Islet of Langerhans (tissue), 1 donor: ENCODE measurements around the gene PTCH1.
A peak's percentile ranks its signal among the peaks of the same experiment; 100 is the strongest.

Source experiments
- FAIRE-seq: peaks from one replicate; lab custom pipeline; 2011; peaks lifted over from hg19 to GRCh38; lab: Jason Lieb, UNC

PTCH1 gene

GRCh38 chr9:95511952-95512708 is 4.6 kb downstream of the PTCH1 start:
- FAIRE-seq, result no peak

- FAIRE-seq, result no peak
Observed at GRCh38 chr9:95511616-95511931, 5.2 kb downstream of the PTCH1 start.

GRCh38 chr9:95510709-95511615 is 5.8 kb downstream of the PTCH1 start:
- FAIRE-seq, result no peak

- FAIRE-seq, result no peak
Observed at GRCh38 chr9:95509851-95510708, 6.7 kb downstream of the PTCH1 start.

GRCh38 chr9:95508968-95509850 is 7.6 kb downstream of the PTCH1 start:
- FAIRE-seq, result peak; percentile 41

GRCh38 chr9:95508242-95508967 is 8.4 kb downstream of the PTCH1 start:
- FAIRE-seq, result no peak

GRCh38 chr9:95507464-95508241 is 9.1 kb downstream of the PTCH1 start:
- FAIRE-seq, result no peak

GRCh38 chr9:95506678-95507463 is 9.9 kb downstream of the PTCH1 start:
- FAIRE-seq, result no peak

GRCh38 chr9:95506428-95506677 is 10.4 kb downstream of the PTCH1 start:
- FAIRE-seq, result no peak

- FAIRE-seq, result no peak
Observed at GRCh38 chr9:95505717-95506427, 10.9 kb downstream of the PTCH1 start.

- FAIRE-seq, result no peak
Observed at GRCh38 chr9:95505072-95505716, 11.6 kb downstream of the PTCH1 start.

- no peak for FAIRE-seq
Observed at GRCh38 chr9:95504053-95504963, 12.5 kb downstream of the PTCH1 start.

GRCh38 chr9:95503369-95503768 is 13.4 kb downstream of the PTCH1 start:
- FAIRE-seq, result no peak

GRCh38 chr9:95502248-95502647 is 14.5 kb downstream of the PTCH1 start:
- FAIRE-seq, result no peak

- FAIRE-seq, result no peak
Observed at GRCh38 chr9:95499847-95500246, 16.9 kb downstream of the PTCH1 start.

- FAIRE-seq, result no peak
Observed at GRCh38 chr9:95499046-95499676, 17.6 kb downstream of the PTCH1 start.

- FAIRE-seq, result no peak
Observed at GRCh38 chr9:95498641-95499040, 18.1 kb downstream of the PTCH1 start.
